T-cell (primary cell): Measurements from ENCODE around the gene HIP1. TPM values are rescaled to one million over a fixed set of nuclear protein-coding genes. Genes with fewer than 3 reads are reported as not detected.
A peak's percentile ranks its signal among the peaks of the same experiment; 100 is the strongest.

Source experiments
- ATAC-seq, 4 experiments: fragments of 200-7000 bp in 3 of 4; fragments of 150-1000 bp in 1 of 4; cut with Tn5 transposase; replicated peaks in 1 of 4; 1 replicate in 3 of 4; 2 replicates in 1 of 4; pipeline ENCODE4 v1.10.0; 2021; ENCODE audit warnings: moderate library complexity in 3 of 4, mild to moderate bottlenecking in 2 of 4, moderate number of reproducible peaks in 1 of 4
- CTCF ChIA-PET, 2 donors: fragments of 300-600 bp; sonication (Branson Sonifier 250); formaldehyde crosslinking; loops; one replicate each; lab custom pipeline; 2022; ENCODE audit warnings: antibody characterized with exemption in 2 of 2; lab: Charles Lee
- POLR2A ChIA-PET, 2 donors: fragments of 300-600 bp; sonication (Branson Sonifier 250); formaldehyde crosslinking; loops; one replicate each; lab custom pipeline; 2022; ENCODE audit warnings: antibody characterized with exemption in 2 of 2; lab: Charles Lee
- DNase-seq, 35 experiments: peaks; one replicate each; pipeline versions ENCODE4 v3.0.0 to v3.0.0-alpha.2; 2013 to 2023
- H3K27ac ChIP-seq: one replicate; pipeline ENCODE4 v1.5.1; 2013; ENCODE audit warnings: low read length
- H3K27me3 ChIP-seq, 2 experiments: replicated peaks in 1 of 2; 1 replicate in 1 of 2; 2 replicates in 1 of 2; pipeline versions ENCODE4 v1.6.1 to v1.7.0; 2013; ENCODE audit warnings: low read length in 1 of 2, mixed read lengths in 1 of 2; ENCODE audit not compliant: control insufficient read depth in 2 of 2, insufficient read depth in 2 of 2; ENCODE audit errors: extremely low read depth in 1 of 2
- H3K36me3 ChIP-seq, 2 donors: 1 replicate in 1 of 2; 2 replicates in 1 of 2; pipeline versions ENCODE4 v1.6.1 to v1.7.0; 2013; ENCODE audit warnings: low read length in 1 of 2; ENCODE audit not compliant: control insufficient read depth in 2 of 2, insufficient read depth in 1 of 2; ENCODE audit errors: extremely low read depth in 1 of 2
- H3K4me1 ChIP-seq, 2 experiments: 1 replicate in 1 of 2; 2 replicates in 1 of 2; pipeline versions ENCODE4 v1.6.1 to v1.7.0; 2013; ENCODE audit warnings: low read length in 2 of 2, mixed read lengths in 1 of 2; ENCODE audit not compliant: insufficient read depth in 2 of 2, control insufficient read depth in 1 of 2; ENCODE audit errors: extremely low read depth in 1 of 2
- H3K4me3 ChIP-seq, 2 donors: 1 replicate in 1 of 2; 2 replicates in 1 of 2; pipeline versions ENCODE4 v1.5.1 to v1.7.0; 2013; ENCODE audit warnings: mild to moderate bottlenecking in 2 of 2, low read length in 1 of 2, moderate library complexity in 1 of 2; ENCODE audit not compliant: control insufficient read depth in 1 of 2; ENCODE audit errors: extremely low read depth in 1 of 2
- H3K9me3 ChIP-seq: 2 replicates; pipeline ENCODE4 v1.7.0; 2013
- H3K27ac Mint-ChIP-seq, 2 donors: one replicate each; pipeline ENCODE4 v1.8.0; 2020 to 2021; ENCODE audit warnings: mild to moderate bottlenecking in 2 of 2, mixed read lengths in 2 of 2
- H3K27me3 Mint-ChIP-seq, 2 donors: one replicate each; pipeline ENCODE4 v1.8.0; 2021 to 2022; ENCODE audit warnings: mixed read lengths in 2 of 2
- H3K36me3 Mint-ChIP-seq: one replicate; pipeline ENCODE4 v1.8.0; 2021; ENCODE audit warnings: mixed read lengths
- H3K4me1 Mint-ChIP-seq, 3 donors: one replicate each; pipeline ENCODE4 v1.8.0; 2020 to 2022; ENCODE audit warnings: mixed read lengths in 3 of 3, mild to moderate bottlenecking in 1 of 3
- H3K4me3 Mint-ChIP-seq, 3 donors: one replicate each; pipeline ENCODE4 v1.8.0; 2020 to 2022; ENCODE audit warnings: mild to moderate bottlenecking in 3 of 3, mixed read lengths in 3 of 3, moderate library complexity in 3 of 3
- H3K9me3 Mint-ChIP-seq, 3 donors: one replicate each; pipeline ENCODE4 v1.8.0; 2020 to 2022; ENCODE audit warnings: mixed read lengths in 3 of 3
- WGBS: methylation state at CpG from one replicate; pipeline ENCODE4 v1.1.5; 2013; ENCODE audit warnings: missing lambda C conversion rate; ENCODE audit not compliant: insufficient coverage; 5-methylcytosine and 5-hydroxymethylcytosine counted together
- total RNA-seq, 35 experiments: library from RNA in 6 of 35; stranded (reverse) in 6 of 35; fragments of 120-200 nt in 1 of 35; gene quantifications; one replicate each; pipeline versions ENCODE4 v1.2.1 to v1.2.4 and lab custom pipeline; 2013 to 2026

The HIP1 gene
- total RNA-seq, 5 donors from 2014 or later (not counting 1 experiment from before 2014, with no cell fraction given) = 3.2 to 8.4 (median 3.6) TPM

GRCh38 chr7:75621124-75621523, 117.6 kb downstream of the HIP1 start:
- WGBS = 83% methylated on average over 9 of the region's 9 CpGs
- CTCF ChIA-PET = no interaction called here
- H3K36me3 Mint-ChIP-seq = no peaks in the 10 kb centered on the region
- H3K27me3 ChIP-seq = no peaks in the 10 kb centered on the region
- no peak overlapping the region for H3K27ac ChIP-seq
- peaks cover 3 to 31% of the 10 kb centered on the region in 2 experiments for H3K4me1 ChIP-seq
- no peaks in the 10 kb centered on the region for H3K9me3 ChIP-seq
- H3K9me3 Mint-ChIP-seq = peaks cover 0 to 2% (median 0%) of the 10 kb centered on the region in 3 donors
- no peak overlapping the region for H3K4me3 Mint-ChIP-seq
- DNase-seq (no peak), ATAC-seq (no peak)
- peaks cover 0 to 3% of the 10 kb centered on the region in 2 donors for H3K27me3 Mint-ChIP-seq
- no peak overlapping the region for H3K27ac Mint-ChIP-seq
- no peaks in the 10 kb centered on the region for H3K36me3 ChIP-seq
- peaks cover 26 to 37% (median 27%) of the 10 kb centered on the region in 3 donors for H3K4me1 Mint-ChIP-seq
- POLR2A ChIA-PET = no interaction called here
- no peak overlapping the region for H3K4me3 ChIP-seq

GRCh38 chr7:75619636-75620035, 119.1 kb downstream of the HIP1 start:
- no peak for ATAC-seq
- CTCF ChIA-PET = interaction anchor here in 1 of 2 donors (0.6 kb wide), 1 partner anchor 147 kb away, joined by 3 read pairs; no protein-coding TSS in a partner anchor
- POLR2A ChIA-PET = no interaction called here

GRCh38 chr7:75617634-75618234, 121.0 kb downstream of the HIP1 start:
- Histone ChIP-seq H3K36me3 (no peaks in the 10 kb centered on the region), H3K9me3 (no peaks in the 10 kb centered on the region), H3K4me1 (peaks cover 3 to 31% of the 10 kb centered on the region in 2 experiments), H3K27ac (peak overlapping the region; percentile 13), H3K4me3 (peak overlapping the region in 1 of 2 donors; percentile 19), H3K27me3 (no peaks in the 10 kb centered on the region)
- peak overlapping the region; percentile 75 to 88 for H3K27ac Mint-ChIP-seq
- 2% methylated on average over 8 of the region's 12 CpGs for WGBS
- H3K36me3 Mint-ChIP-seq = no peaks in the 10 kb centered on the region
- POLR2A ChIA-PET = interaction anchor here in 1 of 2 donors (0.5 kb wide), 1 partner anchor 1391 kb away, joined by 7 read pairs; no protein-coding TSS in a partner anchor
- H3K27me3 Mint-ChIP-seq = peaks cover 0 to 3% of the 10 kb centered on the region in 2 donors
- DNase-seq = peak in 32 of 35 experiments; percentile 21 to 70 (median 50)
- peak overlapping the region; percentile 54 to 75 (median 72) for H3K4me3 Mint-ChIP-seq
- CTCF ChIA-PET = no interaction called here
- H3K4me1 Mint-ChIP-seq = peaks cover 26 to 40% (median 27%) of the 10 kb centered on the region in 3 donors
- H3K9me3 Mint-ChIP-seq = no peaks in the 10 kb centered on the region
- peak; percentile 89 to 93 (median 93) for ATAC-seq

More at GRCh38 chr7:75619636-75620035, 119.1 kb downstream of the HIP1 start:
- no peaks in the 10 kb centered on the region for H3K9me3 ChIP-seq
- Mint-ChIP-seq H3K36me3 (no peaks in the 10 kb centered on the region), H3K4me1 (peaks cover 26 to 37% (median 27%) of the 10 kb centered on the region in 3 donors), H3K27ac (no peak overlapping the region), H3K9me3 (no peaks in the 10 kb centered on the region), H3K4me3 (no peak overlapping the region), H3K27me3 (peaks cover 0 to 3% of the 10 kb centered on the region in 2 donors)
- no peak overlapping the region for H3K27ac ChIP-seq
- no peaks in the 10 kb centered on the region for H3K27me3 ChIP-seq
- H3K36me3 ChIP-seq = no peaks in the 10 kb centered on the region
- no peak for DNase-seq
- no peak overlapping the region for H3K4me3 ChIP-seq
- peaks cover 3 to 31% of the 10 kb centered on the region in 2 experiments for H3K4me1 ChIP-seq
- 100% methylated on average over 2 of the region's 4 CpGs for WGBS

- Mint-ChIP-seq H3K27me3 (peaks cover 0 to 2% of the 10 kb centered on the region in 2 donors), H3K4me1 (peaks cover 26 to 39% (median 27%) of the 10 kb centered on the region in 3 donors), H3K4me3 (no peak overlapping the region), H3K9me3 (no peaks in the 10 kb centered on the region), H3K27ac (no peak overlapping the region), H3K36me3 (no peaks in the 10 kb centered on the region)
- no peak overlapping the region for H3K4me3 ChIP-seq
- H3K4me1 ChIP-seq = peaks cover 3 to 31% of the 10 kb centered on the region in 2 experiments
- ATAC-seq (no peak), DNase-seq (no peak)
- no peaks in the 10 kb centered on the region for H3K9me3 ChIP-seq
- ChIA-PET CTCF (interaction anchor here (0.6 to 0.7 kb wide), 2 partner anchors 28 to 96 kb away, joined by 3 to 4 read pairs; no protein-coding TSS in a partner anchor), POLR2A (no interaction called here)
- H3K36me3 ChIP-seq = no peaks in the 10 kb centered on the region
- whole genome bisulfite sequencing = no CpG with 5 or more reads among the region's 9 CpGs
- H3K27ac ChIP-seq = no peak overlapping the region
- H3K27me3 ChIP-seq = no peaks in the 10 kb centered on the region
Observed at GRCh38 chr7:75616421-75617167, 122.1 kb downstream of the HIP1 start.

- Mint-ChIP-seq H3K4me3 (no peak overlapping the region), H3K27ac (no peak overlapping the region), H3K4me1 (peaks cover 24 to 29% (median 26%) of the 10 kb centered on the region in 3 donors), H3K36me3 (no peaks in the 10 kb centered on the region), H3K9me3 (no peaks in the 10 kb centered on the region), H3K27me3 (no peaks in the 10 kb centered on the region)
- Histone ChIP-seq H3K4me3 (no peak overlapping the region), H3K4me1 (peaks cover 3 to 31% of the 10 kb centered on the region in 2 experiments), H3K27me3 (no peaks in the 10 kb centered on the region), H3K36me3 (no peaks in the 10 kb centered on the region), H3K27ac (no peak overlapping the region), H3K9me3 (no peaks in the 10 kb centered on the region)
- DNase-seq (no peak), ATAC-seq (no peak)
- 80% methylated on average over 1 of the region's 6 CpGs for WGBS
- ChIA-PET CTCF (no interaction called here), POLR2A (no interaction called here)
Observed at GRCh38 chr7:75614401-75614800, 124.3 kb downstream of the HIP1 start.

- ATAC-seq = no peak
- H3K36me3 ChIP-seq = no peaks in the 10 kb centered on the region
- ChIA-PET CTCF (interaction anchor here in 1 of 2 donors (0.6 kb wide), 1 partner anchor 1573 kb away, joined by 3 read pairs; no protein-coding TSS in a partner anchor), POLR2A (no interaction called here)
- Mint-ChIP-seq H3K27me3 (no peaks in the 10 kb centered on the region), H3K4me1 (peaks cover 18 to 23% (median 19%) of the 10 kb centered on the region in 3 donors), H3K27ac (no peak overlapping the region), H3K4me3 (no peak overlapping the region), H3K9me3 (no peaks in the 10 kb centered on the region), H3K36me3 (no peaks in the 10 kb centered on the region)
- H3K4me1 ChIP-seq = peaks cover 3 to 21% of the 10 kb centered on the region in 2 experiments
- WGBS = 75% methylated on average over 4 of the region's 4 CpGs
- no peak for DNase-seq
- no peak overlapping the region for H3K4me3 ChIP-seq
- H3K27me3 ChIP-seq = no peaks in the 10 kb centered on the region
- no peak overlapping the region for H3K27ac ChIP-seq
- H3K9me3 ChIP-seq = no peaks in the 10 kb centered on the region
Observed at GRCh38 chr7:75613351-75613750, 125.4 kb downstream of the HIP1 start.
